Ectodermal cell (in vitro differentiated cells): ENCODE data around the gene SPAG9.
"Not testable (repeated sequence)": the region's sequence is repeated elsewhere in the genome, so short reads cannot be mapped to it uniquely, and the experiment has no call there.

ENCODE experiments used
- H3K27ac ChIP-seq: 2 replicates; pipeline ENCODE4 v1.7.0; 2013; ENCODE audit warnings: mild to moderate bottlenecking, low read depth, low read length; ENCODE audit not compliant: insufficient read depth, poor library complexity, severe bottlenecking
- H3K27me3 ChIP-seq: 2 replicates; pipeline ENCODE4 v1.7.0; 2013; ENCODE audit warnings: mild to moderate bottlenecking, low read length; ENCODE audit not compliant: insufficient read depth, control insufficient read depth, poor library complexity, severe bottlenecking
- H3K36me3 ChIP-seq: one replicate; pipeline ENCODE4 v1.7.0; 2013; ENCODE audit warnings: low read length; ENCODE audit not compliant: control insufficient read depth, insufficient read depth
- H3K4me1 ChIP-seq: one replicate; pipeline ENCODE4 v1.7.0; 2013; ENCODE audit warnings: low read length; ENCODE audit not compliant: control insufficient read depth, insufficient read depth
- H3K4me3 ChIP-seq: 2 replicates; pipeline ENCODE4 v1.7.0; 2013; ENCODE audit warnings: low read depth, low read length, control low read depth; ENCODE audit not compliant: insufficient read depth
- H3K9me3 ChIP-seq: 2 replicates; pipeline ENCODE4 v1.7.0; 2013; ENCODE audit warnings: mild to moderate bottlenecking, low read length, moderate library complexity; ENCODE audit not compliant: control insufficient read depth
- WGBS, 2 experiments: methylation state at CpG; one replicate each; pipeline ENCODE4 v1.1.7; 2013; ENCODE audit warnings: missing lambda C conversion rate in 2 of 2; 5-methylcytosine and 5-hydroxymethylcytosine counted together

Gene SPAG9

DNA sequence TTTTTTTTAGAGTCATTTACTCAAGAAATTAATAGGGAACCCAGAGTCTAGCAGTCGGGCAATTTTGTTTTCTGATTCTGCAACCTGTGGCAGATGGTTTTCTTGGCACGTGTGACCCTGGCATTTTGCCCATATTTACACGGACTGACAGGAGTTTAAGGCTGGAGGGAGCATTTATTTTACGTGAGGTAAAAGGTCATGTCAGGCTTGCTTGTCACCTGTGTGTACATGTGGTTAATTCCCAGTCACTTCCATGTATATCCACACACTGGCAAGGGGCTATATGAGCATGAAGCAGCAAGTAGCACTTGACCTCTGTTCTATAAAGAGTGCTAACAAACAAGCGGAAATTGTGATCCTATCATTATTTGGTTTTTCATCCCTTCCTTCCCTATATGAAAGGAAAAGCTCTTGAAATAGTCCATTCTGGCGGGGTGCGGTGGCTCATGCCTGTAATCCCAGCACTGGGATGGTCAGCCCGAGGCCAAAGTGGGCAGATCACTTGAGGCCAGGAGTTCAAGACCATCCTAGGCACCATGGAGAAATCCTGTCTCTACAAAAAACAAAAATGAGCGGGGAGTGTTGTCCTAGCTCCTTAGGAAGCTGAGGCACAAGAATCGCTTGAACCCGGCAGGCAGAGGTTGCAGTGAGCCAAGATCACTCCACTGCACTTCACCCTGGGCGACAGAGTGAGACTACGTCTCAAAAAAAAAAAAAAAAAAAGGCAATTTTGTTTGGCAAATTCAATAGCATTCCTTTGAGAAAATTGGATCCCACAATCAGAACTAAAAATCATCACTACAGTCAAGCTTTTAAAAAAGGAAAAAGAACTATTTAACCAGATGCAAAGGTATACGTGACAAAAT lies 2.1 kb downstream of the SPAG9 start:
- 91 to 92% methylated on average over 13 to 14 of the region's 14 CpGs for WGBS, 2 experiments
- H3K4me3 ChIP-seq: no peak overlapping the region
- no peak overlapping the region for H3K27ac ChIP-seq
- no peaks in the 10 kb centered on the region for H3K36me3 ChIP-seq
- no peaks in the 10 kb centered on the region for H3K9me3 ChIP-seq
- H3K27me3 ChIP-seq: peaks cover 8% of the 10 kb centered on the region
- H3K4me1 ChIP-seq: peaks cover 11% of the 10 kb centered on the region

DNA sequence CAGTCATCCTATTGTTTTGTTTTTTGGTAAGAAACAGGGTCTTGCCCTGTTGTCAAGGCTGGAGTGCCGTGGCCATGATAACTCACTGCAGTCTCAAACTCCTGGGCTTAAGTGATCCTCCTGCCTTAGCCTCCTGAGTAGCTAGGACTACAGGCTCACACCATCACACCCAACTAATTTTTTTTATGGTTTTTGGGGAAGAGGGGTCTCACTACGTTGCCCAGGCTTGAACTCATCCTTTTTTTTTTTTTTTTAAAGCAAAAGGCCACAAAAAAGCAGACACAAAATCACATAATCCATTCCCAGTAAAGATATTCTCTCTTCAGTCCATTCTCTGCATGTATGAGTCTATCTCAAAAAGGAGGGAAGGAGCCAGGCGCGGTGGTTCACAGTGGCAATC lies 5.5 kb downstream of the SPAG9 start:
- Histone ChIP-seq H3K27ac (no peak overlapping the region), H3K36me3 (no peaks in the 10 kb centered on the region), H3K27me3 (no peaks in the 10 kb centered on the region), H3K9me3 (no peaks in the 10 kb centered on the region), H3K4me3 (no peak overlapping the region), H3K4me1 (peaks cover 4% of the 10 kb centered on the region)
- 83 to 97% methylated on average over 4 of the region's 4 CpGs for WGBS, 2 experiments

DNA sequence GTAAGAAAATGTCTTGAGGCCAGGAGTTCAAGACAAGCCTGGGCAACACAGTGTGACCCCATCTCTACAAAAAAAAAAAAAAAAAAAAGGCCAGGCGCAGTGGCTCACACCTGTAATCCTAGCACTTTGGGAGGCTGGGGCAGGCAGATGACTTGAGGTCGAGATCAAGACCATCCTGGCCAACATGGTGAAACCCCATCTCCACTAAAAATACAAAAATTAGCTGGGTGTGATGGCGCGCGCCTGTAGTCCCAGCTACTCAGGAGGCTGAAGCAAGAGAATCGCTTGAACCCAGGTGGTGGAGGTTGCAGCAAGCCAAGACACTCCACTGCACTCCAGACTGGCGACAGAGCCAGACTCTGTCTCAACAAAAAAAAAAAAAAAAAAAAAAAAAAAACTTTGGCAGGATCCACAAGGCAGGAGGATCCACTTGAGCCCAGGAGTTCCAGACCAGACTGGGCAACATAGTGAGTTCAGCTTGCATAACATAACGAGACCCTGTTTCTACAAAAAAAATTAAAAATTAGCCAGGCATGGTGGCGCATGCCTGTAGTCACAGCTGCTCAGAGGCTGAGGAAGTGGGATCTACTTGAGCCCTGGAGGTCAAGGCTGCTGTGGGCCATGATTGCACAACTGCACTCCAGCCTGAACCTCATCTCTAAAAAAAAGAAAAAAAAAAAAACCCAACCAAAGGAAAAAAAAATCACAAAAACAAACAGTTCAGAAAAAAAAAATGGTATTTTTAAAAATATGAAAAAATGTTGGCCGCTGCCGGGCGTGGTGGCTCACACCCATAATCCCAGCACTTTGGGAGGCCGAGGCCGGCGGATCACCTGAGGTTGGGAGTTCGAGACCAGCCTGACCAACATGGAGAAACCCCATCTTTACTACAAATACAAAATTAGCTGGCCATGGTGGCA lies 8.1 kb downstream of the SPAG9 start:
- WGBS, 2 experiments: 92 to 95% methylated on average over 16 of the region's 16 CpGs
- H3K9me3 ChIP-seq, H3K4me1 ChIP-seq, H3K36me3 ChIP-seq, H3K27ac ChIP-seq, H3K27me3 ChIP-seq, H3K4me3 ChIP-seq: not testable (repeated sequence)

DNA sequence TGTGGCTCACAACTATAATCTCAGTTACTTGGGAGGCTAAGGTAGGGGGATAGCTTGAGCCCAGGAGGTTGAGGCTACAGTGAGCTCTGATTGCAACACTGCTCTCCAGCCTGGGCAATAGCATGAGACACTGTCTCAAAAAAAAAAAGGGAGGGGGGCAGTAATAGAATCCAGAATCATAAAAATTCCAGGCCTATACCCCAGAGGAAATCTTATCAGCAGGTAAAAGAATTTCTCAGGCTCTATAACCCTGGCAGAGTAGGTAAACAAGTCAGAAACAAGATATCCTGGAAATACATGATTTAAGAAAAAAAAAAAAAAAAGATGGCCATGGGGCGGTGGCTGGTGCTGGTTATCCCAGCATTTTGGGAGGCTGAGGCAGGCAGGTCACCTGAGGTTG lies 12.9 kb downstream of the SPAG9 start:
- Histone ChIP-seq H3K4me3 (no peak overlapping the region), H3K4me1 (no peaks in the 10 kb centered on the region), H3K36me3 (no peaks in the 10 kb centered on the region), H3K9me3 (no peaks in the 10 kb centered on the region), H3K27ac (no peak overlapping the region), H3K27me3 (no peaks in the 10 kb centered on the region)
- WGBS, 2 experiments: 95 to 100% methylated on average over 1 of the region's 1 CpG

DNA sequence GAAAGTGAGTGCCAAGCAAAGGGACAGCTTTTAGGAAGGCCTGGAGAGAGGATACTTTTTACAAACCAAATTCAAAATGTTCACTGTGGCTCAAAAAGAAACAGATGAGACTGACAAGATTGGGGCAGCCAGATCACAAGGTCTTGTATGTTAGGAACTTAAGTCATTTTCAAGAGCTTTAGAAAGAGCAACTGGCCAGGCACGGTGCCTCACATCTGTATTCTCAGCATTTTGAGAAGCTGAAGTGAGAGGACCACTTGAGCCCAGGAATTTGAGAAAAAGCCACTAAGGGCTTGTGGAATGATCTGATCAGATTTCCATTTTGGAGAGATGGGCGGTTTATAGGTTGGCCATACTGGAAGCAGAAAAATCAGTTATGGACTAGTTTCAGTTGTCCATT lies 17.2 kb downstream of the SPAG9 start:
- WGBS, 2 experiments: 93 to 97% methylated on average over 2 of the region's 2 CpGs
- Histone ChIP-seq H3K4me1 (no peaks in the 10 kb centered on the region), H3K27me3 (no peaks in the 10 kb centered on the region), H3K4me3 (no peak overlapping the region), H3K36me3 (no peaks in the 10 kb centered on the region), H3K9me3 (no peaks in the 10 kb centered on the region), H3K27ac (no peak overlapping the region)

DNA sequence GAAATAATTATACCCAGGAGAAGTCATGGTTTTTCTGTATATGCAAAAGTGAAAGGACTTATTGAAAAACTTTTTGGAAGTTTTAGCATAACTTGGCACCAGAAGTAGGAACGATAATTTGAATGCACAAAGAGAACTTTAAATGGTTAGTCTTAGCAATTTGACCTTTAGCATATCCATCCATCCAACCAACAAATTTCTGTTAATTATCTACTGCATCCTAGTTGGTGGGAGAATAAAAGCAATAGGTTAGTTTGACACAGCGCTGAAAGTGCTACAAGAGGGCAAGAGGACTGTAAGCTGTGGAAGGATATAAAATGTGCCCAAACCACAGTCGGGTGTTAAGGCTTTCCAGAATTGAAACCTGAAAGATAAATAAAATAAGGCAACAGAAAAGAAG lies 17.6 kb downstream of the SPAG9 start:
- no peak overlapping the region for H3K4me3 ChIP-seq
- H3K27me3 ChIP-seq: no peaks in the 10 kb centered on the region
- no peak overlapping the region for H3K27ac ChIP-seq
- H3K9me3 ChIP-seq: no peaks in the 10 kb centered on the region
- H3K4me1 ChIP-seq: no peaks in the 10 kb centered on the region
- no peaks in the 10 kb centered on the region for H3K36me3 ChIP-seq
- 97 to 98% methylated on average over 2 to 3 of the region's 3 CpGs for WGBS, 2 experiments

DNA sequence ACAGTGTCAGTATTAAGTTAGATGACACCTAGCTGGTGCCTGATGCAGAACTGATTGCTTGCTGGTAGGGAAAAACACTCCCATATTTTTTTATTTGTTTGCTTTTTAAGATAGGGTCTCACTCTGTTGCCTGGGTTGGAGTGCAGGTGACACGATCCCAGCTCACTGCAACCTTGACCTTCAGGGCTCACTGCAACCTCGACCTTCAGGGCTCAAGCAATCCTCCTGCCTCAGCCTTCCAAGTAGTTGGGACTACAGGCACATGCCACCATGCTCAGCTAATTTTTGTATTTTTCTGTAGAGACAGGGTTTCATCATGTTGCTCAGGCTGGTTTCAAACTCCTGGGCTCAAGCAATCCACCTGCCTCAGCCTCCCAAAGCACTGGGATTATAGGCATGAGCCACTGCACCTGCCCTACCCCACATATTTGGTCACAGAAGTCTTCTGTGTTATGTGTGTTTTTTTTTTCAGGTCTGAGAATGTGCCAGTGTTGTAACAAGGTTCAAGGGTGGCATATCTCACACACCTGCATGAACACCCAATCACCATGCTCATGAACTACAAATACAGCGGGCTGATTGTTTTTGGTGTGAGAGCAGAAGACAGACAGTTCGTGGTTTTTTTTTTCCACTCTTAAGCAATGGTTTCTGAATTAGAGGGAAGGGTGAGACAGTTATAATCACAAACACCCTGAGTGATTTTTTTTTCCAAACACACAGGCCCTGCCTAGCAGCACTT lies 22.8 kb downstream of the SPAG9 start:
- no peaks in the 10 kb centered on the region for H3K4me1 ChIP-seq
- H3K9me3 ChIP-seq: no peaks in the 10 kb centered on the region
- no peak overlapping the region for H3K4me3 ChIP-seq
- H3K36me3 ChIP-seq: no peaks in the 10 kb centered on the region
- 89 to 91% methylated on average over 2 to 4 of the region's 4 CpGs for WGBS, 2 experiments
- no peaks in the 10 kb centered on the region for H3K27me3 ChIP-seq
- H3K27ac ChIP-seq: no peak overlapping the region

DNA sequence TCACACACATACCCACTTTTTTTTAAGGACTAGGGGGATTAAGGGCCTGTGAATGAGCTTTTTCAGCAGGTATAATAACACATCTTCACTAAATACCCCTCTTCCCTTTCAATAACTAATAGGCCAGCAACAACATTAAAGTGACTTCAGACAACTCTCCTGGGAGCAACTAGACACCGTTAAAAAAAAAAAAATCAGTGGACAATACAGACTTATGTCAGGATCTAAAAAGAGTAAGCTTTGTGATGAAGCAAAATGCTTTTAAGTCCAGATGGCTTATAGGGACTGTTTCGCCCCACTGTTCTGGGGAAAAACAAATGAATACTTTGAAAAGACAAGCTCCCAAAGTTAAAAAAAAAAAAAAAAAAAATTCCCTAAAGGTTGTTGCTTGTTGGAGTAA lies 29.0 kb downstream of the SPAG9 start:
- Histone ChIP-seq H3K4me3 (no peak overlapping the region), H3K4me1 (no peaks in the 10 kb centered on the region), H3K9me3 (no peaks in the 10 kb centered on the region), H3K36me3 (no peaks in the 10 kb centered on the region), H3K27ac (no peak overlapping the region), H3K27me3 (no peaks in the 10 kb centered on the region)
- WGBS, 2 experiments: 95 to 96% methylated on average over 2 of the region's 2 CpGs

DNA sequence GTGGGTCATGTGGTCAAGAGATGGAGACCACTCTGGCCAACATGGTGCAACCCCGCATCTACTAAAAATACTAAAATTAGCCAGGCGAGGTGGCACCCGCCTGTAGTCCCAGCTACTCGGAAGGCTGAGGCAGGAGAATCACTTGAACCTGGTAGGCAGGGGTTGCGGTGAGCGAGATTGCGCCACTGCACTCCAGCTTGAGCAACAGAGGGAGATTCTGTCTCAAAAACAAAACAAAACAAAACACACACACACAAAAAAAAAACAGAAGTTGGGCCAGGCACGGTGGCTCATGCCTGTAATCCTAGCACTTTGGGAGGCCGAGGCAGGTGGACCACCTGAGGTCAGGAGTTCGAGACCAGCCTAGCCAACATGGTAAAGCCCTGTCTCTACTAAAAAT lies 31.8 kb downstream of the SPAG9 start:
- not testable (repeated sequence) for H3K27me3 ChIP-seq, H3K4me1 ChIP-seq, H3K27ac ChIP-seq, H3K4me3 ChIP-seq, H3K9me3 ChIP-seq, H3K36me3 ChIP-seq
- 91 to 92% methylated on average over 10 of the region's 10 CpGs for WGBS, 2 experiments

DNA sequence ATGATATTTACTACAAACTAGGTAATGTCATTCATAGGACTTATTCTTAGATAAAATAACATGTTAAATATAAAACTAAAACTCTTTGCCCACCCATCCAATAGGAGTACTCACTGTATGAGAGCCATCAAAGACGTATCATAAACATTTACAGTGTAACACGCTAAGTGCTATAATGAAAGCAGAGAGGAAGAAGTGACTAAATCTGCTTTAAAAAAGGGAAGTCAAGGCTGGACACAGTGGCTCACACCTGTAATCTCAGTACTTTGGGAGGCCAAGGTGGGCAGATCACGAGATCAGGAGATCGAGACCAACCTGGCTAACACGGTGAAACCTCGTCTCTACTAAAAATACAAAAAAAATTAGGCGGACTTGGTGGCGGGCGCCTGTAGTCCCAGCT lies 32.4 kb downstream of the SPAG9 start:
- Histone ChIP-seq H3K4me3 (no peak overlapping the region), H3K9me3 (no peaks in the 10 kb centered on the region), H3K4me1 (no peaks in the 10 kb centered on the region), H3K27ac (no peak overlapping the region), H3K36me3 (no peaks in the 10 kb centered on the region), H3K27me3 (no peaks in the 10 kb centered on the region)
- 94 to 96% methylated on average over 9 of the region's 9 CpGs for WGBS, 2 experiments
